Hepatocyte (in vitro differentiated cells): ENCODE results near the gene POTEH. TPM values are rescaled to one million over a fixed set of nuclear protein-coding genes. Genes with fewer than 3 reads are reported as not detected.
"Not testable (repeated sequence)": the region's sequence is repeated elsewhere in the genome, so short reads cannot be mapped to it uniquely, and the experiment has no call there.

Experiments used
- DNase-seq: peaks from one replicate; pipeline ENCODE4 v3.0.0-alpha.2; 2016; ENCODE audit warnings: low spot score
- H2AFZ ChIP-seq: fragments of 200-600 bp; sonication (generic); 2 replicates; pipeline ENCODE4 v1.6.0; 2016; ENCODE audit warnings: antibody characterized with exemption, mild to moderate bottlenecking
- H3K27ac ChIP-seq: fragments of 200-600 bp; sonication (generic); 2 replicates; pipeline ENCODE4 v1.5.1; 2016; ENCODE audit warnings: mild to moderate bottlenecking
- H3K27me3 ChIP-seq: fragments of 200-600 bp; sonication (generic); 2 replicates; pipeline ENCODE4 v1.6.1; 2016
- H3K36me3 ChIP-seq: fragments of 200-600 bp; sonication (generic); replicated peaks from 2 replicates; pipeline ENCODE4 v1.5.1; 2016; ENCODE audit warnings: low read depth; ENCODE audit not compliant: insufficient read depth
- H3K4me1 ChIP-seq: fragments of 200-600 bp; sonication (generic); 2 replicates; pipeline ENCODE4 v1.5.1; 2016; ENCODE audit warnings: mild to moderate bottlenecking, moderate library complexity; ENCODE audit not compliant: insufficient read depth
- H3K4me2 ChIP-seq: fragments of 200-600 bp; sonication (generic); 2 replicates; pipeline ENCODE4 v1.6.0; 2016
- H3K4me3 ChIP-seq: fragments of 200-600 bp; sonication (generic); 2 replicates; pipeline ENCODE4 v1.5.1; 2016; ENCODE audit warnings: mild to moderate bottlenecking
- H3K79me2 ChIP-seq: fragments of 200-600 bp; sonication (generic); 2 replicates; pipeline ENCODE4 v1.6.0; 2017; ENCODE audit warnings: mild to moderate bottlenecking
- H3K9me2 ChIP-seq: fragments of 200-600 bp; sonication (generic); replicated peaks from 2 replicates; pipeline ENCODE4 v1.6.0; 2017; ENCODE audit warnings: mild to moderate bottlenecking; ENCODE audit not compliant: insufficient read depth
- H3K9me3 ChIP-seq: fragments of 200-600 bp; sonication (generic); 2 replicates; pipeline ENCODE4 v1.5.1; 2016; ENCODE audit warnings: low read depth, mild to moderate bottlenecking
- H4K20me1 ChIP-seq: fragments of 200-600 bp; sonication (generic); 2 replicates; pipeline ENCODE4 v1.6.0; 2016; ENCODE audit warnings: mild to moderate bottlenecking; ENCODE audit not compliant: insufficient read depth, poor library complexity, severe bottlenecking
- WGBS: methylation state at CpG from one replicate; pipeline ENCODE4 v1.1.6; 2016; ENCODE audit warnings: low lambda C conversion rate; ENCODE audit errors: missing lambda C conversion rate; 5-methylcytosine and 5-hydroxymethylcytosine counted together
- polyA plus RNA-seq: library from polyadenylated mRNA; unstranded; fragments of >200 nt; fragmentation: Nextera tagmentation; extraction: Ambion mirVana; gene quantifications from 2 replicates; pipeline ENCODE4 v1.2.1, GENCODE V29; 2016
- small RNA-seq: library from RNA; depleted of rRNA; stranded (forward); fragments of <200 nt; gene quantifications from one replicate; pipeline ENCODE3, GENCODE V24; 2014
- total RNA-seq: library from RNA; depleted of rRNA; stranded (reverse); fragments of >200 nt; gene quantifications from 2 replicates; pipeline ENCODE4 v1.2.3, GENCODE V29; 2014

POTEH gene
- total and polyA plus RNA-seq, 2 experiments from 2014 or later: not detected

- H3K27ac ChIP-seq: not testable (repeated sequence)
These were observed 59.5 kb downstream of the POTEH start for GRCh38 chr22:15749181-15749970.

GRCh38 chr22:15759443-15760097 lies 69.7 kb downstream of the POTEH start:
- not testable (repeated sequence) for H3K79me2 ChIP-seq, DNase-seq, H3K27ac ChIP-seq, H3K36me3 ChIP-seq, H3K27me3 ChIP-seq, H3K4me2 ChIP-seq, H4K20me1 ChIP-seq, H2AFZ ChIP-seq, H3K4me1 ChIP-seq, H3K9me3 ChIP-seq, H3K9me2 ChIP-seq, H3K4me3 ChIP-seq
- 96% methylated on average over 12 of the region's 28 CpGs for WGBS

More at GRCh38 chr22:15749181-15749970, 59.5 kb downstream of the POTEH start:
- H3K9me3 ChIP-seq, H3K27me3 ChIP-seq, H3K36me3 ChIP-seq, H4K20me1 ChIP-seq, H3K79me2 ChIP-seq, H2AFZ ChIP-seq, H3K4me2 ChIP-seq, H3K9me2 ChIP-seq, H3K4me3 ChIP-seq, H3K4me1 ChIP-seq: not testable (repeated sequence)
- 92% methylated on average over 41 of the region's 41 CpGs for WGBS
- peak; percentile 1 for DNase-seq

GRCh38 chr22:15760388-15761150 lies 70.7 kb downstream of the POTEH start:
- H3K9me3 ChIP-seq, DNase-seq, H3K36me3 ChIP-seq, H3K79me2 ChIP-seq, H3K4me2 ChIP-seq, H4K20me1 ChIP-seq, H3K4me3 ChIP-seq, H3K9me2 ChIP-seq, H3K4me1 ChIP-seq, H2AFZ ChIP-seq, H3K27me3 ChIP-seq, H3K27ac ChIP-seq: not testable (repeated sequence)
- WGBS: 90% methylated on average over 18 of the region's 44 CpGs

GRCh38 chr22:15761151-15761777 lies 71.4 kb downstream of the POTEH start:
- not testable (repeated sequence) for H3K27me3 ChIP-seq, H3K9me3 ChIP-seq, H3K9me2 ChIP-seq, H3K4me1 ChIP-seq, H3K27ac ChIP-seq, H3K4me2 ChIP-seq, H4K20me1 ChIP-seq, H2AFZ ChIP-seq, H3K4me3 ChIP-seq, H3K79me2 ChIP-seq, H3K36me3 ChIP-seq
- WGBS: 88% methylated on average over 27 of the region's 30 CpGs
- peak; percentile 2 for DNase-seq

GRCh38 chr22:15763559-15763958 lies 73.7 kb downstream of the POTEH start:
- H3K4me3 ChIP-seq, H2AFZ ChIP-seq, H3K36me3 ChIP-seq, H3K27me3 ChIP-seq, H4K20me1 ChIP-seq, H3K9me3 ChIP-seq, H3K4me2 ChIP-seq, H3K9me2 ChIP-seq, H3K4me1 ChIP-seq, H3K27ac ChIP-seq, DNase-seq, H3K79me2 ChIP-seq: not testable (repeated sequence)
- no CpG with 5 or more reads among the region's 1 CpG for WGBS

Small RNAs within 50 kb of the gene (small RNA-seq; reads per million reads assigned to genes)
- not detected for gene RNU6-816P

Other genes starting within 250 kb of the POTEH start
- gene OR11H1, start 161.8 kb upstream of the POTEH start, total RNA-seq: not detected in 2 replicates
- not detected in 2 replicates for gene OR11H1, start 161.8 kb upstream of the POTEH start, polyA plus RNA-seq